Spinal cord (tissue), 10 donors: ENCODE results near the gene BNIP2. TPM values are rescaled to one million over a fixed set of nuclear protein-coding genes. Genes with fewer than 3 reads are reported as not detected.

ENCODE experiments used
- DNase-seq, 6 donors: peaks; one replicate each; pipeline versions ENCODE4 v3.0.0 to v3.0.0-alpha.2; 2013 to 2015; ENCODE audit warnings: low spot score in 6 of 6, low read depth in 4 of 6
- H3K27ac ChIP-seq: one replicate; pipeline ENCODE4 v1.5.1; 2013; ENCODE audit warnings: low read depth, low read length, control low read depth
- H3K27me3 ChIP-seq: one replicate; pipeline ENCODE4 v1.6.1; 2013; ENCODE audit warnings: low read length; ENCODE audit not compliant: control insufficient read depth, insufficient read depth
- H3K36me3 ChIP-seq: one replicate; pipeline ENCODE4 v1.6.1; 2013; ENCODE audit warnings: low read length; ENCODE audit not compliant: control insufficient read depth, insufficient read depth
- H3K4me1 ChIP-seq: one replicate; pipeline ENCODE4 v1.6.1; 2013; ENCODE audit warnings: low read length; ENCODE audit not compliant: control insufficient read depth, insufficient read depth
- H3K4me3 ChIP-seq: one replicate; pipeline ENCODE4 v1.5.1; 2013; ENCODE audit warnings: low read depth, low read length, control low read depth
- H3K9me3 ChIP-seq: one replicate; pipeline ENCODE4 v1.6.1; 2013; ENCODE audit warnings: low read length; ENCODE audit not compliant: control insufficient read depth, insufficient read depth
- WGBS: methylation state at CpG from one replicate; pipeline ENCODE4 v1.1.5; 2013; ENCODE audit warnings: missing lambda C conversion rate; ENCODE audit not compliant: insufficient coverage; 5-methylcytosine and 5-hydroxymethylcytosine counted together
- polyA plus RNA-seq, 2 donors: library from polyadenylated mRNA; unstranded; fragments of 120-200 nt; gene quantifications; one replicate each; pipeline ENCODE4 v1.2.1, GENCODE V29; 2013; ENCODE audit not compliant: insufficient read length in 2 of 2
- total RNA-seq, 2 donors: library from RNA; depleted of rRNA in 1 of 2; stranded (reverse); fragments of 120-200 nt in 1 of 2; fragments of >200 nt in 1 of 2; gene quantifications; one replicate each; pipeline versions ENCODE4 v1.2.3 to v1.2.4, GENCODE V29; 2013 to 2014
- donor health status: healthy.

BNIP2 gene
- total and polyA plus RNA-seq, 4 donors: 32.2 to 83.5 (median 55.4) TPM

GRCh38 chr15:59676565-59676964 is 12.6 kb downstream of the BNIP2 start:
- no peak overlapping the region for H3K4me3 ChIP-seq
- no peaks in the 10 kb centered on the region for H3K27me3 ChIP-seq
- no peaks in the 10 kb centered on the region for H3K9me3 ChIP-seq
- 94% methylated on average over 22 of the region's 23 CpGs for WGBS
- H3K27ac ChIP-seq: no peak overlapping the region
- H3K36me3 ChIP-seq: peaks cover 49% of the 10 kb centered on the region
- no peaks in the 10 kb centered on the region for H3K4me1 ChIP-seq
- no peak for DNase-seq

- peaks cover 46% of the 10 kb centered on the region for H3K36me3 ChIP-seq
- H3K4me1 ChIP-seq: no peaks in the 10 kb centered on the region
- DNase-seq: no peak
- no peak overlapping the region for H3K27ac ChIP-seq
- no peaks in the 10 kb centered on the region for H3K27me3 ChIP-seq
- H3K4me3 ChIP-seq: no peak overlapping the region
- H3K9me3 ChIP-seq: no peaks in the 10 kb centered on the region
- WGBS: no CpG with 5 or more reads among the region's 3 CpGs
Measured at GRCh38 chr15:59674361-59674877, 14.7 kb downstream of the BNIP2 start.

GRCh38 chr15:59668556-59668955 is 20.6 kb downstream of the BNIP2 start:
- H3K4me1 ChIP-seq: no peaks in the 10 kb centered on the region
- no peak overlapping the region for H3K27ac ChIP-seq
- no peak overlapping the region for H3K4me3 ChIP-seq
- DNase-seq: no peak
- no peaks in the 10 kb centered on the region for H3K27me3 ChIP-seq
- H3K36me3 ChIP-seq: peaks cover 32% of the 10 kb centered on the region
- no CpG with 5 or more reads among the region's 8 CpGs for WGBS
- no peaks in the 10 kb centered on the region for H3K9me3 ChIP-seq

GRCh38 chr15:59662260-59662659 is 26.9 kb downstream of the BNIP2 start:
- Histone ChIP-seq H3K36me3 (peaks cover 8% of the 10 kb centered on the region), H3K4me3 (no peak overlapping the region), H3K27ac (no peak overlapping the region), H3K9me3 (no peaks in the 10 kb centered on the region), H3K27me3 (no peaks in the 10 kb centered on the region), H3K4me1 (peaks cover 5% of the 10 kb centered on the region)
- no CpG with 5 or more reads among the region's 1 CpG for WGBS
- DNase-seq: peak in 1 of 6 donors; percentile 13

- Histone ChIP-seq H3K4me3 (no peak overlapping the region), H3K27ac (no peak overlapping the region), H3K27me3 (no peaks in the 10 kb centered on the region), H3K9me3 (no peaks in the 10 kb centered on the region), H3K36me3 (no peaks in the 10 kb centered on the region), H3K4me1 (peaks cover 5% of the 10 kb centered on the region)
- no peak for DNase-seq
- WGBS: no CpG with 5 or more reads among the region's 1 CpG
Measured at GRCh38 chr15:59659366-59659765, 29.8 kb downstream of the BNIP2 start.

- H3K36me3 ChIP-seq: no peaks in the 10 kb centered on the region
- no peaks in the 10 kb centered on the region for H3K27me3 ChIP-seq
- H3K4me3 ChIP-seq: peak overlapping the region; percentile 92
- H3K27ac ChIP-seq: no peak overlapping the region
- 39% methylated on average over 9 of the region's 23 CpGs for WGBS
- no peak for DNase-seq
- H3K4me1 ChIP-seq: peaks cover 5% of the 10 kb centered on the region
- no peaks in the 10 kb centered on the region for H3K9me3 ChIP-seq
Measured at GRCh38 chr15:59657635-59658125, 31.4 kb downstream of the BNIP2 start.

- H3K9me3 ChIP-seq: no peaks in the 10 kb centered on the region
- no peaks in the 10 kb centered on the region for H3K36me3 ChIP-seq
- WGBS: 0% methylated on average over 55 of the region's 59 CpGs
- peak within 1 kb of the TSS; percentile 76 for H3K27ac ChIP-seq
- H3K27me3 ChIP-seq: no peaks in the 10 kb centered on the region
- peak within 1 kb of the TSS; percentile 92 for H3K4me3 ChIP-seq
- DNase-seq: peak; percentile 82 to 98 (median 88)
- peaks cover 5% of the 10 kb centered on the region for H3K4me1 ChIP-seq
Measured at GRCh38 chr15:59656897-59657634, 32.1 kb downstream of the BNIP2 start, which contains the start of gene GTF2A2. GTF2A2 (minus strand) TSS chr15:59657515; CDS start chr15:59652277, 5,238 bp downstream.

GRCh38 chr15:59654046-59654445 is 35.1 kb downstream of the BNIP2 start:
- Histone ChIP-seq H3K4me1 (peaks cover 5% of the 10 kb centered on the region), H3K27ac (no peak overlapping the region), H3K27me3 (no peaks in the 10 kb centered on the region), H3K9me3 (no peaks in the 10 kb centered on the region), H3K36me3 (peaks cover 4% of the 10 kb centered on the region), H3K4me3 (no peak overlapping the region)
- 100% methylated on average over 1 of the region's 1 CpG for WGBS
- no peak for DNase-seq

- Histone ChIP-seq H3K27ac (no peak overlapping the region), H3K27me3 (no peaks in the 10 kb centered on the region), H3K4me3 (no peak overlapping the region), H3K4me1 (no peaks in the 10 kb centered on the region), H3K9me3 (no peaks in the 10 kb centered on the region), H3K36me3 (peaks cover 7% of the 10 kb centered on the region)
- DNase-seq: no peak
Measured at GRCh38 chr15:59649603-59650002, 39.5 kb downstream of the BNIP2 start.

- DNase-seq: no peak
- WGBS: no CpG with 5 or more reads among the region's 1 CpG
- H3K36me3 ChIP-seq: peaks cover 13% of the 10 kb centered on the region
Measured at GRCh38 chr15:59647085-59647484, 42.0 kb downstream of the BNIP2 start.

More at GRCh38 chr15:59647085-59647484, 42.0 kb downstream of the BNIP2 start:
- Histone ChIP-seq H3K9me3 (no peaks in the 10 kb centered on the region), H3K27me3 (no peaks in the 10 kb centered on the region), H3K27ac (no peak overlapping the region), H3K4me1 (no peaks in the 10 kb centered on the region), H3K4me3 (no peak overlapping the region)
